GM23338 (cell line): ENCODE measurements around the gene PIM3. TPM values are rescaled to one million over a fixed set of nuclear protein-coding genes. Genes with fewer than 3 reads are reported as not detected.

Source experiments
- ATAC-seq: fragments of 200-7000 bp; cut with Tn5 transposase; 3 replicates; pipeline ENCODE4 v1.9.1; 2020
- DNase-seq: peaks from one replicate; pipeline ENCODE4 v3.0.0-alpha.2; 2015; ENCODE audit warnings: low spot score
- H2AFZ ChIP-seq: fragments of 200-600 bp; sonication (generic); 2 replicates; pipeline ENCODE4 v1.8.0; 2016; ENCODE audit warnings: antibody characterized with exemption, mild to moderate bottlenecking, moderate library complexity
- H3F3A ChIP-seq: fragments of 200-600 bp; sonication (generic); replicated peaks from 2 replicates; pipeline ENCODE4 v1.8.0; 2017; ENCODE audit warnings: antibody characterized with exemption, mixed run types, low read depth
- H3K27ac ChIP-seq: fragments of 200-600 bp; sonication (generic); 2 replicates; pipeline ENCODE4 v1.6.1; 2016; ENCODE audit warnings: low read depth
- H3K27me3 ChIP-seq: fragments of 200-600 bp; sonication (generic); 2 replicates; pipeline ENCODE4 v1.8.0; 2016; ENCODE audit warnings: mild to moderate bottlenecking, mixed run types, moderate library complexity; ENCODE audit not compliant: insufficient read depth
- H3K36me3 ChIP-seq: fragments of 200-600 bp; sonication (generic); 2 replicates; pipeline ENCODE4 v1.8.0; 2016; ENCODE audit warnings: mild to moderate bottlenecking; ENCODE audit not compliant: insufficient read depth
- H3K4me1 ChIP-seq: fragments of 200-600 bp; sonication (generic); 2 replicates; pipeline ENCODE4 v1.8.0; 2016; ENCODE audit warnings: mild to moderate bottlenecking, moderate library complexity; ENCODE audit not compliant: insufficient read depth
- H3K4me2 ChIP-seq: fragments of 200-600 bp; sonication (generic); 2 replicates; pipeline ENCODE4 v1.7.1; 2017; ENCODE audit warnings: mixed run types
- H3K4me3 ChIP-seq: fragments of 200-600 bp; sonication (generic); 2 replicates; pipeline ENCODE4 v1.6.1; 2016; ENCODE audit warnings: mixed run types
- H3K79me2 ChIP-seq: fragments of 200-600 bp; sonication (generic); replicated peaks from 2 replicates; pipeline ENCODE4 v1.8.0; 2017; ENCODE audit warnings: mild to moderate bottlenecking; ENCODE audit not compliant: insufficient read depth
- H3K9me2 ChIP-seq: fragments of 200-600 bp; sonication (generic); 2 replicates; pipeline ENCODE4 v1.8.0; 2017; ENCODE audit not compliant: insufficient read depth
- H4K20me1 ChIP-seq: fragments of 200-600 bp; sonication (generic); replicated peaks from 2 replicates; pipeline ENCODE4 v1.8.0; 2017; ENCODE audit warnings: mild to moderate bottlenecking; ENCODE audit not compliant: insufficient read depth
- H3K27ac Mint-ChIP-seq: 2 replicates; pipeline ENCODE4 v1.8.0; 2020; ENCODE audit warnings: inconsistent platforms, mild to moderate bottlenecking, moderate library complexity, mixed read lengths
- H3K27me3 Mint-ChIP-seq: 3 replicates; pipeline ENCODE4 v1.8.0; 2022; ENCODE audit warnings: low read depth, mild to moderate bottlenecking, moderate library complexity, mixed read lengths, inconsistent platforms; ENCODE audit not compliant: insufficient read depth, poor library complexity
- H3K36me3 Mint-ChIP-seq: 3 replicates; pipeline ENCODE4 v1.8.0; 2021; ENCODE audit warnings: low read depth, mild to moderate bottlenecking, inconsistent platforms, moderate library complexity, mixed read lengths
- H3K4me1 Mint-ChIP-seq: 3 replicates; pipeline ENCODE4 v1.8.0; 2020; ENCODE audit warnings: mild to moderate bottlenecking, inconsistent platforms, mixed read lengths
- H3K4me3 Mint-ChIP-seq: 3 replicates; pipeline ENCODE4 v1.8.0; 2021; ENCODE audit warnings: moderate library complexity, mild to moderate bottlenecking, inconsistent platforms, mixed read lengths
- H3K9me3 Mint-ChIP-seq: 3 replicates; pipeline ENCODE4 v1.8.0; 2020; ENCODE audit warnings: moderate library complexity, mild to moderate bottlenecking, inconsistent platforms, mixed read lengths
- CREB1 ChIP-seq: fragments of 250-450 bp; sonication (Bioruptor Pico); IDR thresholded peaks from 2 replicates; pipeline ENCODE4 v1.5.0; 2020; ENCODE audit warnings: low read depth, mild to moderate bottlenecking, moderate library complexity
- CTCF ChIP-seq, 2 experiments: fragments of 200-600 bp in 1 of 2; sonication (generic) in 1 of 2; conservative IDR thresholded peaks; 2 replicates each; pipeline versions ENCODE4 v1.5.1 to v1.6.1; 2016 to 2017; ENCODE audit warnings: antibody characterized with exemption in 2 of 2, low read depth in 2 of 2, mild to moderate bottlenecking in 2 of 2, moderate library complexity in 1 of 2
- ETS1 ChIP-seq: IDR thresholded peaks from 2 replicates; pipeline ENCODE4 v1.6.1; 2016; ENCODE audit warnings: antibody characterized with exemption
- EZH2 ChIP-seq: fragments of 200-600 bp; sonication (generic); IDR thresholded peaks from one replicate; pipeline ENCODE4 v1.8.0; 2017; ENCODE audit warnings: antibody characterized with exemption, mild to moderate bottlenecking, low read depth; ENCODE audit not compliant: unreplicated experiment
- EZH2phosphoT487 ChIP-seq: fragments of 200-600 bp; sonication (generic); IDR thresholded peaks from one replicate; pipeline ENCODE4 v1.8.1; 2018; ENCODE audit warnings: antibody characterized with exemption; ENCODE audit not compliant: unreplicated experiment
- JUNB ChIP-seq: IDR thresholded peaks from one replicate; pipeline ENCODE4 v1.6.1; 2016; ENCODE audit warnings: antibody characterized with exemption; ENCODE audit not compliant: unreplicated experiment
- NANOG ChIP-seq: IDR thresholded peaks from 2 replicates; pipeline ENCODE4 v1.6.1; 2016; ENCODE audit warnings: antibody characterized with exemption, borderline replicate concordance
- POLR2AphosphoS5 ChIP-seq: IDR thresholded peaks from 2 replicates; pipeline ENCODE4 v1.6.1; 2016; ENCODE audit warnings: antibody characterized with exemption, low read depth
- REST ChIP-seq: IDR thresholded peaks from one replicate; pipeline ENCODE4 v1.6.1; 2018; ENCODE audit warnings: antibody characterized with exemption; ENCODE audit not compliant: unreplicated experiment
- STAT1 ChIP-seq: IDR thresholded peaks from one replicate; pipeline ENCODE4 v1.6.1; 2016; ENCODE audit warnings: antibody characterized with exemption; ENCODE audit not compliant: unreplicated experiment
- ZNF114 ChIP-seq: fragments of 250-450 bp; sonication (Bioruptor Pico); IDR thresholded peaks from 2 replicates; pipeline ENCODE4 v1.5.0; 2020; ENCODE audit warnings: mild to moderate bottlenecking, moderate library complexity
- ZNF331 ChIP-seq: fragments of 250-450 bp; sonication (Bioruptor Pico); IDR thresholded peaks from 2 replicates; pipeline ENCODE4 v1.5.0; 2020; ENCODE audit warnings: low read depth, mild to moderate bottlenecking, moderate library complexity
- ZNF462 ChIP-seq: fragments of 250-450 bp; sonication (Bioruptor Pico); IDR thresholded peaks from 2 replicates; pipeline ENCODE4 v1.5.0; 2020; ENCODE audit warnings: mild to moderate bottlenecking, moderate library complexity
- polyA plus RNA-seq: library from polyadenylated mRNA; unstranded; fragments of >200 nt; fragmentation: Nextera tagmentation; extraction: Ambion mirVana; gene quantifications from 2 replicates; pipeline ENCODE4 v1.2.1, GENCODE V29; 2016
- total RNA-seq: library from RNA; depleted of rRNA; stranded (reverse); fragments of >200 nt; shearing (Covaris generic); gene quantifications from 2 replicates; pipeline ENCODE4 v1.2.3, GENCODE V29; 2014

Gene PIM3
- total and polyA plus RNA-seq, 2 experiments from 2014 or later: 17.7 to 37.3 TPM

- Histone ChIP-seq H3K4me2 (no peak overlapping the region), H3K9me2 (no peaks in the 10 kb centered on the region), H3F3A (0 out of 2 replicates have a peak, but pooled peaks cover 2% of the 10 kb centered on the region), H3K4me3 (no peak overlapping the region), H3K36me3 (no peaks in the 10 kb centered on the region), H4K20me1 (no peaks in the 10 kb centered on the region), H3K27ac (no peak overlapping the region), H2AFZ (no peak overlapping the region), H3K79me2 (no peaks in the 10 kb centered on the region), H3K27me3 (no peaks in the 10 kb centered on the region), H3K4me1 (peaks cover 10% of the 10 kb centered on the region; the same call in 1 of the 2 replicates)
- no peaks in the 10 kb centered on the region for H3K36me3 Mint-ChIP-seq
- DNase-seq (no peak), ATAC-seq (no peak)
- H3K27ac Mint-ChIP-seq: no peak overlapping the region
- H3K27me3 Mint-ChIP-seq: peaks cover 3% of the 10 kb centered on the region
- no peak for TF ChIP-seq ZNF114 (CRISPR knock-in tag)
- no peak for TF ChIP-seq CREB1
- TF ChIP-seq EZH2: no peak
- no peak for TF ChIP-seq EZH2phosphoT487
- no peak for TF ChIP-seq STAT1
- TF ChIP-seq CTCF (conservative IDR thresholded peaks at IDR 0.05; ENCODE audit: low read depth in 2 of 2): no peak
- no peak for TF ChIP-seq JUNB
- TF ChIP-seq ETS1: no peak
- TF ChIP-seq REST: no peak
- no peak for TF ChIP-seq POLR2AphosphoS5
- TF ChIP-seq ZNF462 (CRISPR knock-in tag): no peak
- no peak for TF ChIP-seq ZNF331
- no peak for TF ChIP-seq NANOG
- H3K4me1 Mint-ChIP-seq: peaks cover 16% of the 10 kb centered on the region
- H3K9me3 Mint-ChIP-seq: no peaks in the 10 kb centered on the region
- no peak overlapping the region for H3K4me3 Mint-ChIP-seq
Observed at GRCh38 chr22:49950396-49950994, 10.1 kb upstream of the PIM3 start.
